Measurements from ENCODE around the gene PHETA1.

DNA sequence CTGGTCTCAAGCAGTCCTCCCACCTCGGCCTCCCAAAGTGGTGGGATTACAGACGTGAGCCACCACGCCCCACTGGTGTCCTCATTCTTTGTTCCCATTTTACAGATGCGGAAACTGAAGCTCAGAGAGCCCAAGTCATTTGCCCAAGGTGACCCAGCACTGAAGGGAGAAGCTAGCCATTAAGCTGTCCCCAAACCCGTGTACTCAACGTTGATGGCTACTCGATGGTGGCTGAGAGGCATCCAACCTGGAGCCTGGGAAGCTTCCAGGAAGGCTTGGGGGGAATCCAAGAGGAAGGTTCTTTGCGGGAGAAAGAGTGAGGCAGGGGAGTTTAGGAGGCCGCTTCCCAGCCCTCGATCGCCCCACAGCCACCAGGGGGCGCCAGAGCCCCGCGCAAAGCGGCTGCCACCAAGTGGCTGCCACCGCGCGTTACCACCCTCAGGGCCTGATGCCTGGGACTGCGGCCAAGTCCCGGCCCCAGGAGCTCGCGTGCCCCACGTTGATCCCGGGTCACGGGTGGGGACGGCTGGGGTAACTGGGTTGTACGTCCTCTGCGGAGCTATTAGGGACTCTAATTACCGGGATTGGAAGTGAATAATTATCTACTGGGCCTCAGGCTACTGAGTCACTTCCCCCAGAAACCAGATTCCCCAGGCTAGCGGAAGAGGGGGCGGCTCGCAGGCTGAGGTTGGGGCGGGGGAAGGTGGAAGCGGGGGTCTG lies 28.0 kb upstream of the PHETA1 start:
- TF ChIP-seq, protein P1, sequence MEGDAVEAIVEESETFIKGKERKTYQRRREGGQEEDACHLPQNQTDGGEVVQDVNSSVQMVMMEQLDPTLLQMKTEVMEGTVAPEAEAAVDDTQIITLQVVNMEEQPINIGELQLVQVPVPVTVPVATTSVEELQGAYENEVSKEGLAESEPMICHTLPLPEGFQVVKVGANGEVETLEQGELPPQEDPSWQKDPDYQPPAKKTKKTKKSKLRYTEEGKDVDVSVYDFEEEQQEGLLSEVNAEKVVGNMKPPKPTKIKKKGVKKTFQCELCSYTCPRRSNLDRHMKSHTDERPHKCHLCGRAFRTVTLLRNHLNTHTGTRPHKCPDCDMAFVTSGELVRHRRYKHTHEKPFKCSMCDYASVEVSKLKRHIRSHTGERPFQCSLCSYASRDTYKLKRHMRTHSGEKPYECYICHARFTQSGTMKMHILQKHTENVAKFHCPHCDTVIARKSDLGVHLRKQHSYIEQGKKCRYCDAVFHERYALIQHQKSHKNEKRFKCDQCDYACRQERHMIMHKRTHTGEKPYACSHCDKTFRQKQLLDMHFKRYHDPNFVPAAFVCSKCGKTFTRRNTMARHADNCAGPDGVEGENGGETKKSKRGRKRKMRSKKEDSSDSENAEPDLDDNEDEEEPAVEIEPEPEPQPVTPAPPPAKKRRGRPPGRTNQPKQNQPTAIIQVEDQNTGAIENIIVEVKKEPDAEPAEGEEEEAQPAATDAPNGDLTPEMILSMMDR (IDR thresholded peaks at IDR 0.05): peak; percentile 90 to 99 (median 99)
- TF ChIP-seq POLR2A (IDR thresholded peaks at IDR 0.05) (no peak), POLR2AphosphoS5 (IDR thresholded peaks at IDR 0.05) (peak; percentile 63 to 77 (median 75))
